HG03108 (cell line): ENCODE results near the gene E4F1.
A peak's percentile ranks its signal among the peaks of the same experiment; 100 is the strongest.

Experiments used
- ATAC-seq: cut with Tn5 transposase; IDR thresholded peaks from one replicate; pipeline ENCODE4 v1.9.1; 2021; ENCODE audit warnings: moderate library complexity; ENCODE audit not compliant: unreplicated experiment

The E4F1 gene, protein sequence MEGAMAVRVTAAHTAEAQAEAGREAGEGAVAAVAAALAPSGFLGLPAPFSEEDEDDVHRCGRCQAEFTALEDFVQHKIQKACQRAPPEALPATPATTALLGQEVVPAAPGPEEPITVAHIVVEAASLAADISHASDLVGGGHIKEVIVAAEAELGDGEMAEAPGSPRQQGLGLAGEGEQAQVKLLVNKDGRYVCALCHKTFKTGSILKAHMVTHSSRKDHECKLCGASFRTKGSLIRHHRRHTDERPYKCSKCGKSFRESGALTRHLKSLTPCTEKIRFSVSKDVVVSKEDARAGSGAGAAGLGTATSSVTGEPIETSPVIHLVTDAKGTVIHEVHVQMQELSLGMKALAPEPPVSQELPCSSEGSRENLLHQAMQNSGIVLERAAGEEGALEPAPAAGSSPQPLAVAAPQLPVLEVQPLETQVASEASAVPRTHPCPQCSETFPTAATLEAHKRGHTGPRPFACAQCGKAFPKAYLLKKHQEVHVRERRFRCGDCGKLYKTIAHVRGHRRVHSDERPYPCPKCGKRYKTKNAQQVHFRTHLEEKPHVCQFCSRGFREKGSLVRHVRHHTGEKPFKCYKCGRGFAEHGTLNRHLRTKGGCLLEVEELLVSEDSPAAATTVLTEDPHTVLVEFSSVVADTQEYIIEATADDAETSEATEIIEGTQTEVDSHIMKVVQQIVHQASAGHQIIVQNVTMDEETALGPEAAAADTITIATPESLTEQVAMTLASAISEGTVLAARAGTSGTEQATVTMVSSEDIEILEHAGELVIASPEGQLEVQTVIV

GRCh38 chr16:2223221-2223941 is at the start of gene E4F1:
Gene E4F1, plus strand, starts transcription at chr16:2223591. Its CDS starts 23 bp downstream, at chr16:2223614.
- peak; percentile 93 for ATAC-seq

DNA sequence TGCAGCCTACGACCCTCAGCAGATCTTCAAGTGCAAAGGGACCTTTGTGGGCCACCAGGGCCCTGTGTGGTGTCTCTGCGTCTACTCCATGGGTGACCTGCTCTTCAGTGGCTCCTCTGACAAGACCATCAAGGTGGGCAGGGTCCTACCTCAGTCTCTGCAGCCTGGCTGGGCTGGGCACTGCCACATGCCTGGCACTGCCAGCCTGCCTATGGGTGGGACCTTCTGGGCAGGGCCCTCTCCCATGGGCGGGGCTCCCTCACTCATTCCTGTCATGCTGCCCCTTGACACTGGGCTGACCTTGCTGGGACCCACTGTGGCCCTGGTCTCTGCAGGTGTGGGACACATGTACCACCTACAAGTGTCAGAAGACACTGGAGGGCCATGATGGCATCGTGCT is 49.5 kb upstream of the E4F1 start:
- no peak for ATAC-seq

DNA sequence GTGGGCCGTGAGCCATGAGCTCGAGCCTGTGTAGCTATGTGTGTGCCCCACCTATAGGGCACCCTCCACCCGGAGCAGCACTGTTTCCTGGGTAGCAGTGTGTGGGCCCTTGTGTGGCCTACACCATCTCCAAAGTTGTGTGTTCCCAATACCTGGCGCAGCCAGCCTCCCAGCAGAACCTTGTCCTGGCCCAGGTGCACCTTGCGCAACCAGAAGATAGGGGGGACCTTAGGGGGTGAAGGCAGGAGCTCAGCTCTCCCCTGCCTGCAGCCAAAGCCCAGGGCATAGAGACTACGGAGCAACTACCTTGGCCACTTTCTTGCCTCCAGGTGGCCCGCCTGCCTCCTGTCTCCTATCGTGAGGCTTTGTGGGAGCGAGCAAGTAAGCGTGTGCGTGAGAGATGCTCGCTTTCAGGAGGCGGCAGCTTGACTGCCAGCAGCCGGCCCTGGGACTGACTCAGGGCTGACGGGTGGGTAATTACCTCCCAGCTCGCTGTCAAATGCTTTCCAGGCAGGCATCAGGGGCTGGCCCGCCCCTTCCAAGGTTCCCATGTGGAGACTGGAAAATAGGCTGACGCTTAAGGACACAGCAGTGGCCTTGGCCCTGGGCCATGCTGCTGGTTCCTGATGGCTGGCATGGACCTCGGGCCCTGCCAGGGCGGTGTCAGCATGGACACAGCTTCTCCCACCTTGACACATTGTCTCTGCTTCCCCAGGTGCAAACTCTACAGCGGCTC is 48.8 kb upstream of the E4F1 start:
- ATAC-seq, result no peak

GRCh38 chr16:2175454-2175853 is 47.9 kb upstream of the E4F1 start:
- ATAC-seq, result no peak

- no peak for ATAC-seq
Observed at GRCh38 chr16:2176047-2176446, 47.3 kb upstream of the E4F1 start.

GRCh38 chr16:2177101-2177500 is 46.3 kb upstream of the E4F1 start:
- ATAC-seq, result no peak

- ATAC-seq, result no peak
Observed at GRCh38 chr16:2177561-2177960, 45.8 kb upstream of the E4F1 start.

DNA sequence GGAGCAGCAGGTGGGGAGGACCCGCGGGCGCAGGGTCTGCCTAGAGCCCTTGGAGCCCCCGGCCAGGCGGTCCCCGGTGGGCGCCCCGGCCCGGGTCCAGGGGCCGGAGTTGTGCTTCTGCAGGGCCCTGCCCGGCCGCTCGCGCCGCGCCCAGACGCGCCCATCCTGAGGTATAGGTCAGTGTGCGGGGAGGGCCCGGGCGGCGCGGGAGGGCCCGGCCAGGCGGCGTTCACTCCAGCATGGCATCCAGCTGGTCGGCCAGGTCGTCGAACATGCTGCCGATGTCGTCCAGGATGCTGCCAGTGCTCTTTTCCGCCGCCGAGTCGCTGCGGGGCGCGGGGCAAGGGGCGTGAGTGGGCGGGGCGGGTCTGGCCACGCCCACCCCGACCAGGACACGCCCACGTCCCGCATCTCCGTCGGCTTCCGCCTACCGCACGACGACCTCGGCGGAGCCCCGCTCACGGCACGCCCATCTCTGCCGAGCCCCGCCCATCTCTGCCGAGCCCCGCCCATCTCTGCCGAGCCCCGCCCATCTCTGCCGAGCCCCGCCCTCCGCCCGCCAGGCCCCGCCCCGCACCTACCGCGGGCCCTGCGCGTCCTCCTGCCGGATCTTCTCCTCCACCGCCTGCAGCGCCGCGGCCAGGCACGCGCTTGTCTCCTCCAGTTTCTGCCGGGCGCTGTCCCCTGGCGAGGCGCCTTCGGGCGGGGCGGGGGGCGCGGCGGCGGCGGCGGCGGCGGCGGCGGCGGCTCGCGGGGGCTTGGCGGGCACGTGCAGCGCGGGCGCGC is 44.9 kb upstream of the E4F1 start:
- ATAC-seq, result no peak

GRCh38 chr16:2179107-2179501 is 44.3 kb upstream of the E4F1 start:
- no peak for ATAC-seq

GRCh38 chr16:2179576-2179975 is 43.8 kb upstream of the E4F1 start:
- no peak for ATAC-seq

GRCh38 chr16:2180461-2180860 is 42.9 kb upstream of the E4F1 start:
- no peak for ATAC-seq

GRCh38 chr16:2180962-2181923 is 42.1 kb upstream of the E4F1 start:
- ATAC-seq, result no peak

GRCh38 chr16:2181952-2182351 is 41.4 kb upstream of the E4F1 start:
- ATAC-seq, result no peak

DNA sequence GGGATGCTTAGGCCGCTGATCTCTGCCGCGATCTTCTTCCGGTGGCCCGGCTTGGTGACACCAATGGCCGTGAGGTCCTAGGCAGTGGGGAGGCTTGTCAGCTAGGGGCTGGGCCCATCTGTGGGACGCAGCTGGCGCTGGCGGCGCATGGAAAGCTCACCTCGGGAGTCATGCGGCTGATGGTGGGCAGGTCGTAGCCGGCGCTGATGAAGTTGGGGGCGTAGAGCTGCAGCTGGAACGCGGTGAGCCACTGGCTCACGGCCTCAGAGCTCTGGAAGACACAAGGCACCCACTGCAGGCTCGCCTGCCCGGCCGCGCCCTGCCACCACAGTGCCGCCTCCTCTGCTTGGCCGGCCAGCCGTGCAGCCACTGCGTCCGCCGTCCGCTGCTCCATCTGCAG is 39.7 kb upstream of the E4F1 start:
- no peak for ATAC-seq

- no peak for ATAC-seq
Observed at GRCh38 chr16:2184346-2184745, 39.0 kb upstream of the E4F1 start.

DNA sequence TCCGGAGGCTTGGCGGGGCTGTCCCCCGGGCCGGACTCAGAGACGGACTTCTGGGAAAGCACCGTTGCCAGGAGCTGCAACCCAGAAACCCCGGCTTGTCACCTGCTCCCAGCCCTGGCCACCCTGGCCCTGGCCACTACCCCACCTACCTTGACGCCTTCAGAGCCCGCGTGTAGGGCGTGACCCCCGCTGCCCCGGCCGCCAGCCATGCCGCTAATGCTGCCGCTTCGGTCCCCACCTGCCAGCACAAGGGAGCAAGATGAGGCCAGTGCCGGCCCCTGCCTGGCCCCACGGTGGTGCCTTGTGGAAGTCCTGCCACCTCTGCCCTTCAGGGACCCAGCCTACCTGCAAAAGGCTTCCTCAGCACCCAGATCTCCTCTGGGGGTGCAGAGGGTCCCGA is 38.4 kb upstream of the E4F1 start:
- no peak for ATAC-seq

DNA sequence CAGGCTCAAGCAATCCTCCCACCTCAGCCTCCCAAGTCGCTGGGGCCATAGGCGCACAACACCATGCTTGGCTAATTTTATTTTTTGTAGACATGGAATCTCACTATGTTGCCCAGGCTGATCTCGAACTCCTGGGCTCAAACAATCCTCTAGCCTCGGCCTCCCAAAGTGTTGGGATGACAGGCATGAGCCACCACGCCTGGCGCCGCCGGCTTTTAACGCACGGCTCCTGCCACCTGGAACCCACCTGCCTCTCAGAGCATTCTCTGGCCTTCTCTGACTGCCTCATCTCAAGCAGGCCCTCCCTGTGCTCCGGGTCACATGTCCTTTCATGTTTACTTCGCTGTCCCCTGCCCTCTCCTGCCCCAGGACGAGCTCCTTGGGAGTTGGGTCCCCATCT is 37.3 kb upstream of the E4F1 start:
- no peak for ATAC-seq

DNA sequence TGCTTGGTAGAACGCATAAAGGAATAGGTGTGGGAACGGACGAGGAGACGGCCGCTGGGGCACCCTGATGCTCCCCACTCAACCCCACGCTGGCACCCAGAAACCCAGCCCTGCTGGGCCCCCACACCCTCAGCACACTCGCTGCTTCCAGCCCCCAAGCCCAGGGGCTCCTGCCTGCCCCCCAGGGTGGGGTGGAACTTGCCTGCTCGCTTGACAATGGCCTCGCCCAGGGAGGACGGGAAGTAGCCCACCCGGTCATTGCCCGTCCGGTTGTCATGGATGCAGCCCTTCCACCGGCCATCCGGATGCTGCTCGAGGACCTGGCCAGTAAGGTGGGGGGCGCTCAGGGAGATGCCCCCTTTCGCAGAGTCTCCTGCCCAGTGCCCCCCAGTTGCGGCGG is 36.9 kb upstream of the E4F1 start:
- ATAC-seq, result no peak

GRCh38 chr16:2187212-2187611 is 36.2 kb upstream of the E4F1 start:
- no peak for ATAC-seq
